ENCODE results near the gene CACNA2D4.
"Not testable (repeated sequence)": the region's sequence is repeated elsewhere in the genome, so short reads cannot be mapped to it uniquely, and the experiment has no call there.

CACNA2D4 gene

GRCh38 chr12:1829306-1829900, 89.0 kb downstream of the CACNA2D4 start:
- no peak for DNase-seq

GRCh38 chr12:1828856-1829255, 89.6 kb downstream of the CACNA2D4 start:
- DNase-seq = no peak

DNA sequence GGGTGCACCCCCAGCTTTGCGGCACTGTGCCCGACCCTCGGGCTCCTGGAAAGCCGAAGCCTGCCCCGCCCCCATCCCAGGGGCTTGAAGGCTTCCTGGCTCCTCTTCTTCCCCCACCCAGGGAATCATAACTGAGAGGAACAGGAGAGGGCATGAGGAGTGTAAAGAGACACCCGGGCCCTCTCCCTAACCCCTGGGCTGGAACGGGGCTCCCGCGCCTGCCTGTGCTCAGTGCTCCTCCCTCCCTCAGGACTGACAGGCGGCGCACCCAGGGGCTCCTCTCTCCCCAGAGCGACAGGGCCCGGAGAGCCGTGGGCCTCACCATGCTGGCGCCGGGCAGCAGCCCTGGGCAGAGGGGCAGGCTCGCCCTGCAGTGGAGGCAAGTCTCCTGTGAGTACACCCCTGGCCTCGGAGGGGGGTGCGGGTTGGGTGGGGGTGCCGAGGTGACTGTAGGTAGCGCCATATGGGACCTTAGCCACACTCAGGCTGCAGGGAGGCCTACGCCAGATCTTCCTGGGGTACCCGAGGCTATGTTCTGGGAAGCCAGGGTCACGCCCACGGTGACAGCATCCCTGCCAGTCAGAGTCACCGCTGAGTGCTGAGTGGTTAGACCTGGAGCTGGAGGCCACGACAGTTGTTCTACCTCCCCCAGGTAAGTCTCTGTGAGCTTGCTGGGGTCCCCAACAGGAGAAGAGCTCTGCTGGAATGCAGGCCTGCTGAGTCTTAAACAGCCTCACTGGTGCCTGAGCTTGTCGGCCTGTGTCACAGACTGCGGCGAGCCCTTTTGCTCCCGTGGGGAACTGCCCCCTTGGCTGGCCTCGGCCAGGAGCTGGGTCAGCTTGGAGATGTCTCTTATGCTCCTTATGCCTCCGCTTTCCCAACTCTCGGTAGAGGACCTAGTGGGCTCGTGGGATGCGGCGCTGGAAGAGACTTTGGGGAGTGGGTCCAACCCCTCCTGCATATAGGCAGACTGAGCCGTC, 90.3 kb downstream of the CACNA2D4 start:
- no peak for DNase-seq

- no peak for DNase-seq
Observed at GRCh38 chr12:1826867-1827705, 91.4 kb downstream of the CACNA2D4 start.

DNA sequence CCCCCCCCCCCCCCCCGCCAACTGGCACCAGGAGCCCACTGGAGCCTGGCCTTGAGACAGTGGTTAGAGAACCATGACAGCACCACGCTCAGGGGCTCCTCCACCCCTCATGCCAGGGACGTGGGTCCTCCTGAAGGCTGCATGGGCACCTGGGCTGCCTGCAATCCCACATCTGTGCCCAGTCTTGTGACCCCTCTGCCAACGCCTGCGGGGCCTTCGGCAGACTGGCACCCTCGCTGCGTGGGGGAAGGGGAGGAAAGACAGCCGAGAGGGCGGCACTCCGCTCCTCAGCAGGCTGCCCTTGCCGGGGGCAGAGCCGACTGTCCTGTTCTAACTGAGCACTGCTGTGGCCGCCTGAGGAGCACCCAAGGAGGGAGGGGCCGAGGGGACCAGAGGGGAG, 92.1 kb downstream of the CACNA2D4 start:
- no peak for DNase-seq

- no peak for DNase-seq
Observed at GRCh38 chr12:1825382-1826102, 92.9 kb downstream of the CACNA2D4 start.

DNA sequence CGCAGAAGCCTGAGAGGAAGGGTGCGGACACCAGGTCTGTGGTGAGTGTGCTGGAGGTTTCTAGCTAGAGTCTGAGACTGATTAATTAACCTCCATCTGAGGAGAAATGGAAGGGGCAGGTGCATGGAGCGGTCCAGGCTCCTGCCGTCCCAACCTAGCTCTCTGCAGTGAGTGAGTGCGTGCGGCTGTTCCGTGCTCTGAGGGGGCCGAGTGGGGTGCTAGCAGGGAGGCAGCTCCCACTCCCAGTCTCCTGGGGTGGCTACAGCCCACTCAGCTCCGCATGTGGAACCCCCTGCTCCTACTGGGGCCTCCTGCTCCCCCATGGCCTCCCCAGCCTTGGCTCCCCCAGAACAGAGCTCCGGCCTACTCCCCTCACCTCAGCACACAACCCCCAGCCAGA, 95.2 kb downstream of the CACNA2D4 start:
- DNase-seq = no peak

GRCh38 chr12:1822699-1823098, 95.8 kb downstream of the CACNA2D4 start:
- no peak for DNase-seq

DNA sequence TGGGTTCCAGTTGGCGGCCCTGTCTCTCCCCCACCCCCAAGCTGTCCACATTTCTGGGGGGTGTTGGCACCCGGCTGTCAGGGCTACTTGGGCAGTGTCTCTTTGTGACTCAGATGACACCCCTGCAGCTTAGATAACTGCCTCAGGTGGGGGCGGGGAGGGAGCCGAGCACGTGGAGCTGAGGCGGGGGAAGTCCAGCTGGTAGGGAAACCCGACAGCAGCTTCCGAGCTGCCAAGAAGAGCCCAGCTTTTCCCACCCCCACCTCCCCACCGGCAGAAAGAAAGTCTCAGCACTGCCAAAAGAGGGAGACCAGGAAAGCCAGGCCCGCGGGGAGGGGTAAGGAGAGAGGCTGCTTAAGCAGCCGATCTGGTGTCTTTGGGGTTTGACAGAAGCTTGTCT, 96.6 kb downstream of the CACNA2D4 start:
- DNase-seq = no peak

- DNase-seq = no peak
Observed at GRCh38 chr12:1820896-1821291, 97.6 kb downstream of the CACNA2D4 start.

GRCh38 chr12:1820191-1820895, 98.1 kb downstream of the CACNA2D4 start, which contains the start of gene LRTM2:
Gene LRTM2 (plus strand): TSS chr12:1820565. CDS start chr12:1828149, 7,584 bp downstream.
- DNase-seq = no peak

GRCh38 chr12:1819571-1819970, 98.9 kb downstream of the CACNA2D4 start:
- no peak for DNase-seq

DNA sequence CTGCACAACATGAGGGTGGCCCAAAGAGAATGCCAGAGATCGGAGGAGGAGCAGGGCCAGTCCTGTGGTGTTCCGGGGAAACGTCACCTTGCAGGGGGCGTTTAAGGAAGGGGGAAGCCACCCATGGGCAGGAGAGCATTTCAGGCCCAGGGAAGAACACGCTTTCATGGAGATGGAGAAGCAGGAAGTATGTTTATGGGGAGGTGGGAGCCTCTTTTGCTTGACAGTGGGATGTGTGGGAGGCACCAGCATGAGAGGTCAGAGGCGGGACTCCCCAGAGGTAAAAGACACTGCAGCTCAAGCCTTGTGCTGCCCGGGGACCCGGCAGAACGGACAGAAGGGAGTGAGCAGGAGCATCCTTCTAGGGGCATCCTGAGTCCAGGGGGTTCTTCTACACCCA, 99.4 kb downstream of the CACNA2D4 start:
- no peak for DNase-seq

DNA sequence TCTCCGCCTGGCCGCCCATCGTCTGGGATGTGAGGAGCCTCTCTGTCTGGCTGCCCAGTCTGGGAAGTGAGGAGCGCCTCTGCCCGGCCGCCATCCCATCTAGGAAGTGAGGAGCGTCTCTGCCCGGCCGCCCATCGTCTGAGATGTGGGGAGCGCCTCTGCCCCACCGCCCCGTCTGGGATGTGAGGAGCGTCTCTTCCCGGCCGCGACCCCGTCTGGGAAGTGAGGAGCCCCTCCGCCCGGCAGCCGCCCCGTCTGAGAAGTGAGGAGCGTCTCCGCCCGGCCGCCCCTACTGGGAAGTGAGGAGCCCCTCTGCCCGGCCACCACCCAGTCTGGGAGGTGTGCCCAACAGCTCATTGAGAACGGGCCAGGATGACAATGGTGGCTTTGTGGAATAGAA, 100.5 kb downstream of the CACNA2D4 start:
- DNase-seq = not testable (repeated sequence)

DNA sequence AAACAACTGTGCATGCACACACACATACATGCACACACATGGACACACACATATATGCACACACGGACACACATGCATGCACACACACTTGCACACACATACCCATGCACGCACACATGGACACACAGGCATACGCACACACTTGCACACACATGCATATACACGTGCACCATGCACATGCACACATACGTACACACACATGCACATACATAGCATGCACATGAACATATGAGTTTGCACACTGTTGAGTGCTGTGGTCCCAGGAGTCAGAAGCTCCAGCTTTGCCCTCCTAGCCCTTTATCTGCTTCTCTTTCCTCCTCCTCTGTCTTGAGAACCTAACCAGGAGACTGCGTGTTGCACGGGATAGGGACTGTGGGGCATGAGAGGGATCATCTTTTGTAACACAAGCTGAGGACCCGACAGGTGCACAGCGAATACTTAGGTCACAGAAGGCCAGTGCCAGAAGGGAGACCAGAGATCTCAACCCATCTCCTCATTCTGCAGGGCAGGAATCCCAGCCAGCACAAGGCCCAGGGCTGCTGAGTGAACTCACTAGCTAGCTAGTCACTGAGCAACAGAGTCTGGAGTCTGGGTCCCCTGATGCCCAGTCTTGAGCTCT, 101.6 kb downstream of the CACNA2D4 start:
- DNase-seq = no peak

GRCh38 chr12:1815814-1816729, 102.4 kb downstream of the CACNA2D4 start:
- no peak for DNase-seq

DNA sequence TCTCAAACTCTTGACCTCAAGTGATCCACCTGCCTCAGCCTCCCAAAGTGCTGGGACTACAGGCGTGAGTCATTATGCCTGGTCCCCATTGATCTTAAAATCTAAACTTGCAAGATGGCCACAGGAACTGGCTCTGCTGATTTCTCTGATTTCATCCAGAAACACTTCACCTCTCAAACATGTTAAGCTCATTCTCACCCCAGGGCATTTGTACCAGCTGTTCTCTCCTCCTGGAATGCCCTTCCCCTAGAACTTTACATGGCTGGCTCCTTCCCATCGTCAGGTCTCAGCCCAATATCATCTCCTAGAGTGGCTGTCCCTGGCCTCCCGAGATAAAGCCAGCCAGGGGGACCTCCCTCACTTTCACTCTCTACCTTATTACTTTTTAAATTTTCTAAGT, 103.3 kb downstream of the CACNA2D4 start:
- no peak for DNase-seq

DNA sequence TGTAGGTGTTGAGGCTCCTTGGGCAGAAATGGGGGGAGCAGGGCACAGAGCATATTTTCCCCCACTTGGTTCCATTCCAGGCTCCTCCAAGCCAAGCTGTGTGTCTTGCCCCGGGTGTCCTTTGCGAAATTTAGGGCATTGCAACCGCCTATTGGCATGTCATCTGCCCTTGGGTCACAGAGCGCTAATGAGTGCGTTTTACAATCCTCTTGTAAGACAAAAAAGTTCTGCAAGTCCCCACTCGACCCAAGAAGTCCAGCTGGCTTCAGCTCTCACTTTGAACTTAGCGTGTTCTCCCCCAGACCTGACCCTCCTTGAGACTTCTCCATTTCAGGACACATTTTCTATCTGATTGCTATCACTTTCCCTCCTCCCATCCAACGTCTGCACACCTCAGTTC, 104.2 kb downstream of the CACNA2D4 start:
- no peak for DNase-seq

DNA sequence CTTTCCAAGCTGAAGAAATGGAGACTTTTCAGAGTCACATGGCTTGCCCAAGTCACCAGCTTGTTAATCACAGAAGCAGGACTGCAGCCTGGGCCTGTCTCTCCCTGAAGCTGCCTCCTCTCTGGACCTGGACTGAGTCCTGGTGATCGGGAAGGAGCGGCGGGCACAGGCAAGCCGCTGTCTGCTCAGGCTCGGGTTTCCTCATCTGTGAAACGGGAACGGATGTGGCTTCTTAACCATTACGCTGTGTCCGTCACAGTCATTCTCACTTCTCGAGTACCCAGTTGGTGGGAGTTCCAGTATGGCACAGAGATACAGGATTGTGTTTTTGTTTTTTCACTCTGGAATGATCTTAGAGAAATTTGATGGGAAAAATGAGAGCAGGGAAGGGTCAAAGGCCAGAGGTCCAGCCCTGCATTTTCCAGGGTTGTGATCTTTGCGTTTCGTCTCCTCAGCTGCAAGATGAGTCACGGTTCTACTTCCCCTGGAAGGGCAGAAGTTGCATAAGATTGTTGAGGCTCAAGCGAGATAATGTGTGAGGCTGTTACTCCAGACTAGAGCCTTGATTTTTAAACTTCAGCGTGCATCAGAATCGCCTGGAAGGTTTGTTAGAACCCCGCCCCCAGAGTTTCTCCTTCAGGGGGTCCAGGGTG, 105.7 kb downstream of the CACNA2D4 start:
- no peak for DNase-seq

- no peak for DNase-seq
Observed at GRCh38 chr12:1811948-1812291, 106.5 kb downstream of the CACNA2D4 start.

Measured in activated T-cell treated with anti-CD3 and anti-CD28 coated beads, Interleukin-2, amount 50 U/mL, for 1 hour (primary cell).